ENCODE results near the gene ZFAND2B. TPM values are rescaled to one million over a fixed set of nuclear protein-coding genes. Genes with fewer than 3 reads are reported as not detected.

The ZFAND2B gene
- total RNA-seq, 1 experiment from 2014 or later, result 47.5 TPM

GRCh38 chr2:219216535-219216915, 9.9 kb downstream of the ZFAND2B start:
- H4K20me1 ChIP-seq (ENCODE audit: low read length), result no peaks in the 10 kb centered on the region
- peaks cover 3% of the 10 kb centered on the region for H3F3A ChIP-seq (ENCODE audit: low read length, unreplicated experiment)
- intact Hi-C loops (cut with micrococcal nuclease), result no loop called here
- no peak overlapping the region for H3K9ac ChIP-seq (ENCODE audit: low read length)
- no peaks in the 10 kb centered on the region for H3K9me2 ChIP-seq (replicated peaks; ENCODE audit: low read length)
- ATAC-seq (no peak), DNase-seq (no peak)
- no TSS peak for BruUV-seq (replicated peaks)
- H3K79me2 ChIP-seq (ENCODE audit: low read length), result peaks cover 8% of the 10 kb centered on the region; the same call in 1 of the 2 replicates
- H3K4me2 ChIP-seq (ENCODE audit: low read length), result no peak overlapping the region
- no peak overlapping the region for H3K4me3 ChIP-seq (ENCODE audit: low read length)
- no peaks in the 10 kb centered on the region for H3K27me3 ChIP-seq (ENCODE audit: low read length)
- peaks cover 6% of the 10 kb centered on the region for H3K36me3 ChIP-seq (ENCODE audit: low read depth, low read length)
- peaks cover 19% of the 10 kb centered on the region for H3K4me1 ChIP-seq (ENCODE audit: insufficient read depth, low read length)
- no peak overlapping the region for H2AFZ ChIP-seq (ENCODE audit: low read length)
- no peak overlapping the region for H3K27ac ChIP-seq (ENCODE audit: low read length)
- no peaks in the 10 kb centered on the region for H3K9me3 ChIP-seq (ENCODE audit: low read length)
- POLR2A ChIA-PET (ENCODE audit: unreplicated experiment), result no interaction called here
- TF ChIP-seq EZH2 (IDR thresholded peaks at IDR 0.05; ENCODE audit: low read length, unreplicated experiment) (no peak), EZH2phosphoT487 (IDR thresholded peaks at IDR 0.05; ENCODE audit: borderline replicate concordance, low read length) (no peak), CTCF (conservative IDR thresholded peaks at IDR 0.05; ENCODE audit: low read depth, low read length) (no peak)
- CTCF ChIA-PET, result no interaction called here

- Histone ChIP-seq H2AFZ (ENCODE audit: low read length) (peak overlapping the region; percentile 77), H4K20me1 (ENCODE audit: low read length) (no peaks in the 10 kb centered on the region), H3F3A (ENCODE audit: low read length, unreplicated experiment) (peaks cover 3% of the 10 kb centered on the region), H3K4me3 (ENCODE audit: low read length) (peak overlapping the region; percentile 69), H3K27me3 (ENCODE audit: low read length) (no peaks in the 10 kb centered on the region), H3K79me2 (ENCODE audit: low read length) (peaks cover 8% of the 10 kb centered on the region; the same call in 1 of the 2 replicates), H3K9me3 (ENCODE audit: low read length) (no peaks in the 10 kb centered on the region), H3K9ac (ENCODE audit: low read length) (peak overlapping the region; percentile 69), H3K27ac (ENCODE audit: low read length) (peak overlapping the region; percentile 77), H3K4me1 (ENCODE audit: insufficient read depth, low read length) (peaks cover 19% of the 10 kb centered on the region), H3K36me3 (ENCODE audit: low read depth, low read length) (peaks cover 4% of the 10 kb centered on the region), H3K4me2 (ENCODE audit: low read length) (peak overlapping the region; percentile 96), H3K9me2 (replicated peaks; ENCODE audit: low read length) (no peaks in the 10 kb centered on the region)
- CTCF ChIA-PET, result interaction anchor here (0.7 kb wide), 1 partner anchor 223 kb away, joined by 4 read pairs; no protein-coding TSS in a partner anchor
- TF ChIP-seq EZH2 (IDR thresholded peaks at IDR 0.05; ENCODE audit: low read length, unreplicated experiment), result no peak
- TF ChIP-seq EZH2phosphoT487 (IDR thresholded peaks at IDR 0.05; ENCODE audit: borderline replicate concordance, low read length), result no peak
- TF ChIP-seq CTCF (conservative IDR thresholded peaks at IDR 0.05; ENCODE audit: low read depth, low read length), result no peak; the same call in 1 of the 2 replicates
- POLR2A ChIA-PET (ENCODE audit: unreplicated experiment), result interaction anchor here (0.6 to 1.0 kb wide), 3 partner anchors 26 to 42 kb away, joined by 3 to 23 read pairs (median 3); partner anchors contain the start of gene CNPPD1
- DNase-seq, result peak; percentile 57
- intact Hi-C loops (cut with micrococcal nuclease), result loop anchor here (1.0 to 2.0 kb wide), 3 partner anchors 31 to 77 kb away; partner anchors contain the start of gene DNAJB2
- TSS peak; percentile 70 for BruUV-seq (replicated peaks)
- peak; percentile 68 for ATAC-seq
Observed at GRCh38 chr2:219218217-219218731, 11.7 kb downstream of the ZFAND2B start.
